Heart left ventricle (tissue), 13 donors: ENCODE results near the gene PYCARD.

Experiments used
- CTCF ChIP-seq, 12 donors: fragments of 200-600 bp; sonication (generic) in 4 of 12; IDR thresholded peaks; one replicate each; pipeline versions ENCODE4 v1.5.0 to v1.8.0; 2018 to 2022; ENCODE audit warnings: antibody characterized with exemption in 12 of 12, mild to moderate bottlenecking in 5 of 12
- POLR2A ChIP-seq, 2 donors: fragments of 450-650 bp; IDR thresholded peaks; one replicate each; pipeline ENCODE4 v1.6.1; 2017; ENCODE audit warnings: antibody characterized with exemption in 2 of 2, mild to moderate bottlenecking in 2 of 2, moderate library complexity in 2 of 2
- donor health status: ischemic (EF 13 %, LVEDD 7.1; RV severe dilation, severe dysfunction).
- donor health status: DM: no; HTN: yes; CAD: no.
- donor health status: DM: no; HTN: no; CAD: no.
- donor health status: ischemic (EF 25% LVEDD 6.9; RV normal size, moderate dysfunction).
- donor health status: ischemic (EF 25% LVEDD 5.7; RV mildly dilated, moderate dysfunction).
- donor health status: ischemic (EF 35%, LVEDD 5.7; RV mildly dilated, moderate dysfunction).
- donor health status: nonischemic (EF 11% LVEDD 7.7; RV severe dilation, severe dysfunction).
- donor health status: DM: yes; HTN: yes; CAD: no.
- donor health status: PGD.
- donor health status: ischemic (EF 29% LVEDD 5.4; RV normal size, mild dysfunction).
- donor health status: nonischemic (EF 23%, LVEDD 6.1; RV moderate dilation, normal function).

- TF ChIP-seq CTCF (IDR thresholded peaks at IDR 0.05) (no peak), POLR2A (IDR thresholded peaks at IDR 0.05) (no peak)
Measured at GRCh38 chr16:31200821-31201568, 1.6 kb downstream of the PYCARD start.
